ENCODE measurements around the gene SYT11.
A peak's percentile ranks its signal among the peaks of the same experiment; 100 is the strongest.
"Not testable (repeated sequence)": the region's sequence is repeated elsewhere in the genome, so short reads cannot be mapped to it uniquely, and the experiment has no call there.

The SYT11 gene, protein sequence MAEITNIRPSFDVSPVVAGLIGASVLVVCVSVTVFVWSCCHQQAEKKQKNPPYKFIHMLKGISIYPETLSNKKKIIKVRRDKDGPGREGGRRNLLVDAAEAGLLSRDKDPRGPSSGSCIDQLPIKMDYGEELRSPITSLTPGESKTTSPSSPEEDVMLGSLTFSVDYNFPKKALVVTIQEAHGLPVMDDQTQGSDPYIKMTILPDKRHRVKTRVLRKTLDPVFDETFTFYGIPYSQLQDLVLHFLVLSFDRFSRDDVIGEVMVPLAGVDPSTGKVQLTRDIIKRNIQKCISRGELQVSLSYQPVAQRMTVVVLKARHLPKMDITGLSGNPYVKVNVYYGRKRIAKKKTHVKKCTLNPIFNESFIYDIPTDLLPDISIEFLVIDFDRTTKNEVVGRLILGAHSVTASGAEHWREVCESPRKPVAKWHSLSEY

GRCh38 chr1:155859234-155859829, at the start of gene SYT11:
Gene SYT11, plus strand, starts transcription at chr1:155859567. Its CDS starts 195 bp downstream, at chr1:155859762.
- peak; percentile 82 to 93 for DNase-seq (ENCODE audit: low read depth in 1 of 2, low spot score in 1 of 2)

- DNase-seq (ENCODE audit: low read depth in 1 of 2, low spot score in 1 of 2), result no peak
Measured at GRCh38 chr1:155812878-155813277, 46.5 kb upstream of the SYT11 start.

- DNase-seq (ENCODE audit: low read depth in 1 of 2, low spot score in 1 of 2), result no peak
Measured at GRCh38 chr1:155813672-155814071, 45.7 kb upstream of the SYT11 start.

GRCh38 chr1:155816351-155816750, 43.0 kb upstream of the SYT11 start:
- DNase-seq (ENCODE audit: low read depth in 1 of 2, low spot score in 1 of 2), result no peak

DNA sequence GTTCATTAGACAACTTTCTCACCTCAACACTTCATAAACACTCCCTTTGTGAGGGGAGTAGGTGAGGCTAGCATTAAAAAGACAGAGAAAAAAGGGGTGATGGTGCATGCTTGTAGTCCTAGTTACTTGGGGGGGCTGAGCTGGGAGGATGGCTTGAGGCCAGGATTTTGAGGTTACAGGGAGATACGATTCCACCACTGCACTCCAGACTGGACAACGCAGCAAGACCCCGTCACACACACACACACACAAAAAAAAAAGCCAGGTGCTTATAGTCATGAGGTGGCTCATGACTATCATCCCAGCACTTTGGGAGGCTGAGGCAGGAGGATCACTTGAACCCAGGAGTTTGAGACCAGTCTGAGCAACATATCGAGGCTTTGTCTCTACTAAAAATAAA, 31.9 kb upstream of the SYT11 start:
- no peak for DNase-seq (ENCODE audit: low read depth in 1 of 2, low spot score in 1 of 2)

DNA sequence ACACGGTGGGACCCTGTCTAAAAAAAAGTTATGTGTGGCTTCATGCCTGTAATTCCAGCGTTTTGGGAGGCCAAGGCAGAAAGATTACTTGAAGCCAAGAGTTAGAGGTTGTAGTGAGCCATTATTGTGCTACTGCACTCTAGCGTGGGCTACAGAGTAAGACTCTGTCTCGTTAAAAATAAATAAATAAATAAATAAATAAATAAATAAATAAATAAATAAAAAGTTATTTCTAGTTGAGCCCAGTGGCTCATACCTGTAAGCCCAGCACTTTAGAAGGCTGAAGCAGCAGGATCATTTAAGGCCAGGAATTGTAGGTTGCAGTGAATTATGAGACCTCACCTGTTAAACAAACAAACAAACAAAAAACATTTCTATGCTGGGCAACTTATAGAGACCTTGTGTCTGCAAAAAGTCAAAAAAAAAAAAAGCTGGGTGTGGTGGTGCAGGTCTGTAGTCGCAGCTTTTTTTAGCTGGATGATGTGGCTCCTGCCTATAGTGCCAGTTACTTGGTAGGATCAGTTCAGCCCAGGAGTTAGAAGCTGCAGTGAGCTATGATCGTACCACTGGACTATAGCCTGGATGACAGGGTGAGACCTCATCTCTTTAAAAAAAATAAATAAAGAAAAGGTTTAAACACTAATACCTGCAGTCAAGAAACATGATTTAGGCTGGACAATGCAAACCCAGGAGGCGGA, 27.9 kb upstream of the SYT11 start:
- DNase-seq (ENCODE audit: low read depth in 1 of 2, low spot score in 1 of 2), result no peak

DNA sequence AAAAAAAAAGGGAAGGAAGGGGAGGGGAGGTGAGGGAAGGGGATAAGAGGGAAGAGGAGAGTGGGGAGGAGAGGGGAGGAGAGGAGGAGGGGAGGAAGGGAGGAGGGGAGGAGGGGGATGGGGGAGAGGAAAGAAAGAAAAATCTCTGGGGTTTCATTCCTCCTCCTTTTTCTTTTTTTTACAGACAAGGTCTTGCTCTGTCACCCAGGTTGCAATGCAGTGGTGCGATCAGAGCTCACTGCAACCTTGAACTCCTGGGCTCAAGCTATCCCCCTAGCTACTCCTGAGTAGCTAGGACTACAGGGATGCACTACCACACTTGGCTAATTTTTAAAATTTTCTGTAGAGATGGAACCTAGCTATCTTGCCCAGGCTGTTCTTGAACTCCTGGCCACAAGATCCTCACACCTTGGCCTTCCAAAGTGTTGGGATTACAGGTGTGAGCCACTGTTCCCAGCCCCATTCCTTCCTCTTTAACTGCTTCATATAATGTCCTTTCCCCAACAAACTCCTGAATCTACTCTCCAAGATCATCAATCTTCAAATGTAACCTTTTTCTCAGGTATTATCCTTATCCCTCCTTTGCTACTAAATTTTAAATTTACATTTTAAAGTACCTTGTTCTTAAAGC, 25.6 kb upstream of the SYT11 start:
- DNase-seq (ENCODE audit: low read depth in 1 of 2, low spot score in 1 of 2), result no peak

- DNase-seq (ENCODE audit: low read depth in 1 of 2, low spot score in 1 of 2), result no peak
Measured at GRCh38 chr1:155834296-155834926, 25.0 kb upstream of the SYT11 start.

DNA sequence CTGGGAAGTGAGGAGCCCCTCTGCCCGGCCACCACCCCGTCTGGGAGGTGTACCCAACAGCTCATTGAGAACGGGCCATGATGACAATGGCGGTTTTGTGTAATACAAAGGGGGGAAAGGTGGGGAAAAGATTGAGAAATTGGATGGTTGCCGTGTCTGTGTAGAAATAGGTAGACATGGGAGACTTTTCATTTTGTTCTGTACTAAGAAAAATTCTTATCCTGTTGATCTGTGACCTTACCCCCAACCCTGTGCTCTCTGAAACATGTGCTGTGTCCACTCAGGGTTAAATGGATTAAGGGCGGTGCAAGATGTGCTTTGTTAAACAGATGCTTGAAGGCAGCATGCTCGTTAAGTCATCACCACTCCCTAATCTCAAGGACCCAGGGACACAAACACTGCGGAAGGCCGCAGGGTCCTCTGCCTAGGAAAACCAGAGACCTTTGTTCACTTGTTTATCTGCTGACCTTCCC, 24.4 kb upstream of the SYT11 start:
- DNase-seq (ENCODE audit: low read depth in 1 of 2, low spot score in 1 of 2), result not testable (repeated sequence)

GRCh38 chr1:155835548-155835947, 23.8 kb upstream of the SYT11 start:
- no peak for DNase-seq (ENCODE audit: low read depth in 1 of 2, low spot score in 1 of 2)

- DNase-seq (ENCODE audit: low read depth in 1 of 2, low spot score in 1 of 2), result no peak
Measured at GRCh38 chr1:155840386-155840785, 19.0 kb upstream of the SYT11 start.

GRCh38 chr1:155844860-155845421, 14.4 kb upstream of the SYT11 start:
- DNase-seq (ENCODE audit: low read depth in 1 of 2, low spot score in 1 of 2), result no peak

- DNase-seq (ENCODE audit: low read depth in 1 of 2, low spot score in 1 of 2), result no peak
Measured at GRCh38 chr1:155847823-155848529, 11.4 kb upstream of the SYT11 start.

DNA sequence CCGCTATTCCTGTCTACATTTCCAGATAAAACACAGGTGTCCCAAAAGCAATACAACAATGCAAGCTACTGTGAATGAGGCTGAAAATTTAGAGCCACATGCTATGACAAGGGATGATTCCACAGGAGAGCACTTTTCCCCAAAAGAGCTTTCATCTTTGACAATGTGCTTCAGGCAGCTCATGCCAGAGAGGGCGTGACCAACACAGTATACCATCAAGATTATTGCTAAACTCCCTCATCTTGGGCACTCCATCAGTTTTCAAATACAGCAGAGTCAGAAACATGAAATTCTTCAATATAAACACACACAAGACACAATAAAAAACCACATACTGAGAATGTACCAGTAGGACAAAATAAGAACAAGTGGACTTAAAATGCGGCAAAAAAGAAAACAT, 9.0 kb upstream of the SYT11 start:
- no peak for DNase-seq (ENCODE audit: low read depth in 1 of 2, low spot score in 1 of 2)

DNA sequence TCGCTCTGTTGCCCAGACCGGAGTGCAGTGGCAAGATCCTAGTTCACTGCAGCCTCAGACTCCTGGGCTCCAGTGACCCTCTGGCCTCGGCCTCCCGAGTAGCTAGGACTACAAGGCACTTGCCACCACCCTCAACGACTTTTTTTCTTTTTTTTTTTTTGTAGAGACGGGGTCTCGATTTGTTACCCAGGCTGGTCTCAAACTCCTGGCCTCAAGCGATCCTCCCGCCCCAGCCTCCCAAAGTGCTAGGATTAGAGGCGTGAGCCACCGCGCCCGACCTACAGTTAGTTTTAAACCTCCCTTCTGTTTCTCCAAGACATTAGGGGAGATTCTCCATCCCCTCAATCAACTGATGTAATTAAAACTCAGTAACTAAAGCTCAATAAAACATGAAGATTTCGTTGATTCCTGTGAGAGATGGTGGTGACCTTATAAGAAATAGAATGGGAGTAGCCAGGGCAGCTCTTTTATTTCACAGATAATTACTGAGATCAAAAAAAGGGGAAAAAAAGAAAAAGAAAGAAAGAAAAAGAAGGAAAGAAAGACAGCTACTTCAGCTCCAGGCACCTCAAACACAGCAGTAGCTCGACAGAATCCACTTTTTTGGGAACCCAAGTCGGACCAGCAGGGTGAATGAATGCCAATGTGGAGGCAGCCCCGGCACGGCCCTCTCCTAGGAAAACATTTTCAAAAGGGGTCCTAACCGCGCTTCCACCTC, 3.0 kb upstream of the SYT11 start:
- DNase-seq (ENCODE audit: low read depth in 1 of 2, low spot score in 1 of 2), result no peak

DNA sequence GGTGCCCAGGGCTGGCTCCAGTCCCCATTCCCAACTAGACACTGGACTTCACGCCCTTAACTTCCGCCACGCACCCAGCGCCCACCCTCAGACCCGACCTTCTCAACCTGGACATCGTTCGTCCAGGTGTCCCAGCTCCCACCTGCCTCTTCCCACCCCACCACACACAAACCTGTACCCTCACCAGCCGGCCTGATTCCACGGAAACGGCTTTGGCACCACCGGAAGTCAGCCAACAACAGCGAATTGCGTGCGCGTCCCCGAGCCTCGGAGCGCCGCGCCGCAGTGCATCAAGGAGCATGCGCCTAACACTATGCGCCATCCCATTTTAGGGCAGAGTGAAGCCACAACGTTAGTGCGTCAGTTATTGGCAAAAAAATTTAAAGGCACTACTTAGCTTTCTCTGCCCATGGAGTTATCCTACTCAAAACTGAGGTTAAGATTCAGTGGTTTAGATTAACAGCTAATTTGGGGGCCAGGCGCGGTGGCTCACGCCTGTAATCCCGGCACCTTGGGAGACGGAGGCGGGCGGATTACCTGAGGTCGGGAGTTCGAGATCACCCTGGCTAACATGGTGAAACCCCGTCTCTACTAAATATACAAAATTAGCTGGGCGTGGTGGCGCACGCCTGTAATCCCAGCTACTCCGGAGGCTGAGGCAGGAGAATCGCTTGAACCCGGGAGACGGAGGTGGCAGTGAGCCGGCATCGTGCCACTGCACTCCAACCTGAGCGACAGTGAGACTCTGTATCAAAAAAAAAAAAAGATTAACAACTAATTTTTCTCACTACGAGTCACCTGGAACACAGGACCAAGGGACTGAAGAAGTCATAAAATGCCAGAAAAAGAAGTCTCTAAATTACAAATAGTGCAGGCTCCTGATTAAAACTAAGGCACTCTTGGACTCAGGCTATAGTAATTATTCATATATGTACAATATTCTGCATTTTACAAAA, 2.1 kb upstream of the SYT11 start, which contains the start of gene GON4L:
TSS of gene GON4L (minus strand) at position 240 of the 956 bp plus-strand sequence. CDS start 3,434 bp downstream, outside the sequence.
- peak; percentile 76 to 88 for DNase-seq (ENCODE audit: low read depth in 1 of 2, low spot score in 1 of 2)

GRCh38 chr1:155858800-155859233, 550 bp upstream of the SYT11 start:
- DNase-seq (ENCODE audit: low read depth in 1 of 2, low spot score in 1 of 2), result no peak
